Pulmonary artery endothelial cell (primary cell): Measurements from ENCODE around the gene MGLL. TPM values are rescaled to one million over a fixed set of nuclear protein-coding genes. Genes with fewer than 3 reads are reported as not detected.
"Not testable (repeated sequence)": the region's sequence is repeated elsewhere in the genome, so short reads cannot be mapped to it uniquely, and the experiment has no call there.

Experiments used
- DNase-seq: peaks from one replicate; pipeline ENCODE4 v3.0.0-alpha.2; 2011; ENCODE audit warnings: low read depth, low spot score
- total RNA-seq: library from RNA; depleted of rRNA; stranded (reverse); fragments of >200 nt; gene quantifications from 2 replicates; pipeline ENCODE4 v1.2.3, GENCODE V29; 2014

Gene MGLL
- total RNA-seq, 1 donor from 2014 or later: 82.6 TPM

GRCh38 chr3:127663151-127663550, 159.2 kb downstream of the MGLL start:
- no peak for DNase-seq

GRCh38 chr3:127662001-127662469, 160.3 kb downstream of the MGLL start:
- DNase-seq: no peak

- DNase-seq: no peak
Measured at GRCh38 chr3:127661600-127661999, 160.7 kb downstream of the MGLL start.

- no peak for DNase-seq
Measured at GRCh38 chr3:127660621-127661251, 161.6 kb downstream of the MGLL start.

- no peak for DNase-seq
Measured at GRCh38 chr3:127658234-127658633, 164.1 kb downstream of the MGLL start.

- no peak for DNase-seq
Measured at GRCh38 chr3:127656906-127657305, 165.4 kb downstream of the MGLL start.

- DNase-seq: no peak
Measured at GRCh38 chr3:127655641-127656040, 166.7 kb downstream of the MGLL start.

GRCh38 chr3:127654993-127655392, 167.3 kb downstream of the MGLL start:
- DNase-seq: not testable (repeated sequence)

GRCh38 chr3:127654374-127654773, 167.9 kb downstream of the MGLL start:
- DNase-seq: no peak

- DNase-seq: no peak
Measured at GRCh38 chr3:127652246-127652995, 169.9 kb downstream of the MGLL start.

GRCh38 chr3:127651516-127652172, 170.7 kb downstream of the MGLL start:
- DNase-seq: no peak

- no peak for DNase-seq
Measured at GRCh38 chr3:127650236-127650635, 172.1 kb downstream of the MGLL start.

GRCh38 chr3:127647845-127648204, 174.5 kb downstream of the MGLL start:
- no peak for DNase-seq

- no peak for DNase-seq
Measured at GRCh38 chr3:127647166-127647844, 175.0 kb downstream of the MGLL start.

GRCh38 chr3:127646501-127647046, 175.7 kb downstream of the MGLL start:
- no peak for DNase-seq

GRCh38 chr3:127645371-127646015, 176.8 kb downstream of the MGLL start:
- DNase-seq: no peak

GRCh38 chr3:127644641-127645370, 177.5 kb downstream of the MGLL start:
- no peak for DNase-seq

GRCh38 chr3:127640042-127640355, 182.3 kb downstream of the MGLL start:
- DNase-seq: no peak

- no peak for DNase-seq
Measured at GRCh38 chr3:127639173-127640041, 182.9 kb downstream of the MGLL start.
